ENCODE data around the gene TMPRSS2.

- TF ChIP-seq POLR2AphosphoS5 (IDR thresholded peaks at IDR 0.05; ENCODE audit: borderline replicate concordance, low read depth, low read length): no peak
- TF ChIP-seq EZH2 (IDR thresholded peaks at IDR 0.05): no peak
- no peak for TF ChIP-seq FOXP2 (optimal IDR thresholded peaks at IDR 0.05; ENCODE audit: control extremely low read depth, extremely low read length, insufficient read depth)
Measured at GRCh38 chr21:41500931-41501381, 7.0 kb downstream of the TMPRSS2 start.

Data from SK-N-MC (cell line).